Liver (tissue), 9 donors: ENCODE measurements around the gene BEAN1. TPM values are rescaled to one million over a fixed set of nuclear protein-coding genes. Genes with fewer than 3 reads are reported as not detected.

Source experiments
- DNase-seq: peaks from one replicate; pipeline ENCODE4 v3.0.0-alpha.2; 2017; ENCODE audit warnings: low spot score
- H3K27ac ChIP-seq, 2 donors: one replicate each; pipeline ENCODE4 v1.7.0; 2013; ENCODE audit warnings: inconsistent platforms in 2 of 2, low read length in 2 of 2, control low read depth in 1 of 2, low read depth in 1 of 2, mild to moderate bottlenecking in 1 of 2
- H3K27me3 ChIP-seq, 4 donors: one replicate each; pipeline versions ENCODE4 v1.6.1 to v1.7.0; 2013; ENCODE audit warnings: low read length in 3 of 4, inconsistent platforms in 1 of 4, mild to moderate bottlenecking in 1 of 4, moderate library complexity in 1 of 4; ENCODE audit not compliant: control insufficient read depth in 4 of 4, insufficient read depth in 4 of 4
- H3K36me3 ChIP-seq, 4 donors: one replicate each; pipeline versions ENCODE4 v1.6.1 to v1.7.0; 2013; ENCODE audit warnings: low read length in 3 of 4, mild to moderate bottlenecking in 3 of 4, low read depth in 1 of 4, moderate library complexity in 1 of 4; ENCODE audit not compliant: control insufficient read depth in 4 of 4, insufficient read depth in 3 of 4
- H3K4me1 ChIP-seq, 4 donors: one replicate each; pipeline versions ENCODE4 v1.6.1 to v1.7.0; 2013; ENCODE audit warnings: low read length in 3 of 4, mild to moderate bottlenecking in 3 of 4, moderate library complexity in 1 of 4; ENCODE audit not compliant: control insufficient read depth in 4 of 4, insufficient read depth in 4 of 4
- H3K4me3 ChIP-seq, 3 donors: one replicate each; pipeline versions ENCODE4 v1.6.1 to v1.7.0; 2013; ENCODE audit warnings: low read length in 3 of 3, control low read depth in 1 of 3, low read depth in 1 of 3, mild to moderate bottlenecking in 1 of 3
- H3K9ac ChIP-seq, 2 donors: one replicate each; pipeline ENCODE4 v1.7.0; 2013; ENCODE audit warnings: low read length in 2 of 2, mild to moderate bottlenecking in 2 of 2, moderate library complexity in 2 of 2, control low read depth in 1 of 2, low read depth in 1 of 2
- H3K9me3 ChIP-seq, 4 donors: one replicate each; pipeline versions ENCODE4 v1.6.1 to v1.7.0; 2013; ENCODE audit warnings: low read length in 3 of 4; ENCODE audit not compliant: control insufficient read depth in 4 of 4
- EGR1 ChIP-seq, 2 donors: IDR thresholded peaks; 2 replicates each; pipeline ENCODE4 v1.6.1; 2016 to 2018; ENCODE audit warnings: antibody characterized with exemption in 2 of 2, low read depth in 2 of 2
- FOXA1 ChIP-seq: IDR thresholded peaks from 2 replicates; pipeline ENCODE4 v1.6.1; 2016; ENCODE audit warnings: antibody characterized with exemption
- FOXA2 ChIP-seq: IDR thresholded peaks from 2 replicates; pipeline ENCODE4 v1.6.1; 2016; ENCODE audit warnings: antibody characterized with exemption
- GABPA ChIP-seq, 2 donors: IDR thresholded peaks in 1 of 2; conservative IDR thresholded peaks in 1 of 2; 2 replicates each; pipeline ENCODE4 v1.6.1; 2016; ENCODE audit warnings: antibody characterized with exemption in 2 of 2, mild to moderate bottlenecking in 1 of 2, moderate library complexity in 1 of 2
- HNF4A ChIP-seq, 2 donors: conservative IDR thresholded peaks; 2 replicates each; pipeline ENCODE4 v1.6.1; 2016; ENCODE audit warnings: antibody characterized with exemption in 2 of 2, mild to moderate bottlenecking in 2 of 2
- HNF4G ChIP-seq: IDR thresholded peaks from 2 replicates; pipeline ENCODE4 v1.6.1; 2016; ENCODE audit warnings: antibody characterized with exemption
- JUND ChIP-seq, 2 donors: IDR thresholded peaks; 2 replicates each; pipeline ENCODE4 v1.6.1; 2016; ENCODE audit warnings: antibody characterized with exemption in 2 of 2
- MAX ChIP-seq: IDR thresholded peaks from 2 replicates; pipeline ENCODE4 v1.6.1; 2016; ENCODE audit warnings: antibody characterized with exemption
- NR2F2 ChIP-seq: IDR thresholded peaks from 2 replicates; pipeline ENCODE4 v1.6.1; 2016; ENCODE audit warnings: antibody characterized with exemption
- RAD21 ChIP-seq, 2 donors: IDR thresholded peaks; 2 replicates each; pipeline ENCODE4 v1.6.1; 2016; ENCODE audit warnings: antibody characterized with exemption in 2 of 2, mild to moderate bottlenecking in 2 of 2
- RXRA ChIP-seq, 2 donors: IDR thresholded peaks; 2 replicates each; pipeline ENCODE4 v1.6.1; 2017 to 2018; ENCODE audit warnings: antibody characterized with exemption in 2 of 2, mild to moderate bottlenecking in 1 of 2
- SP1 ChIP-seq: IDR thresholded peaks from 2 replicates; pipeline ENCODE4 v1.6.1; 2018; ENCODE audit warnings: antibody characterized with exemption, mild to moderate bottlenecking
- TAF1 ChIP-seq: conservative IDR thresholded peaks from 2 replicates; pipeline ENCODE4 v1.6.1; 2016; ENCODE audit warnings: antibody characterized with exemption, mild to moderate bottlenecking
- YY1 ChIP-seq: IDR thresholded peaks from 2 replicates; pipeline ENCODE4 v1.6.1; 2016; ENCODE audit warnings: antibody characterized with exemption, mild to moderate bottlenecking
- ZBTB33 ChIP-seq: IDR thresholded peaks from 2 replicates; pipeline ENCODE4 v1.6.1; 2016; ENCODE audit warnings: antibody characterized with exemption
- WGBS: extraction: QIAGEN DNeasy Blood & Tissue Kit; methylation state at CpG from one replicate; pipeline ENCODE4 v1.1.7; 2013; 5-methylcytosine and 5-hydroxymethylcytosine counted together
- polyA plus RNA-seq, 2 donors: library from polyadenylated mRNA; stranded (reverse) in 1 of 2; unstranded in 1 of 2; fragments of 200-250 nt in 1 of 2; fragments of >200 nt in 1 of 2; fragmentation: Nextera tagmentation in 1 of 2; extraction: Ambion mirVana in 1 of 2; gene quantifications; one replicate each; pipeline versions ENCODE4 v1.2.1 to v1.2.3, GENCODE V29; 2013 to 2015
- total RNA-seq, 2 donors: library from RNA; depleted of rRNA; stranded (reverse); fragments of >200 nt; gene quantifications; one replicate each; pipeline ENCODE4 v1.2.3, GENCODE V29; 2014
- TF ChIP-seq, protein P1 (sequence below): fragments of 150-350 bp; IDR thresholded peaks from 2 replicates; pipeline ENCODE4 v1.5.1; 2017; ENCODE audit warnings: improper control_type of control experiment, low read depth, low read length; ENCODE audit not compliant: missing input control
- TF ChIP-seq, protein P2 (sequence below): IDR thresholded peaks from 2 replicates; pipeline ENCODE4 v1.6.1; 2016; ENCODE audit warnings: antibody characterized with exemption
- TF ChIP-seq, protein P3 (sequence below): IDR thresholded peaks from 2 replicates; pipeline ENCODE4 v1.6.1; 2016; ENCODE audit warnings: antibody characterized with exemption, mild to moderate bottlenecking
- donor health status: healthy.
- donor health status: healthy.
- donor health status: healthy.
- donor health status: healthy.
- donor health status: healthy.

The BEAN1 gene
- total and polyA plus RNA-seq, 4 donors, result 0.22 to 0.99 (median 0.25) TPM; not detected in 1

DNA sequence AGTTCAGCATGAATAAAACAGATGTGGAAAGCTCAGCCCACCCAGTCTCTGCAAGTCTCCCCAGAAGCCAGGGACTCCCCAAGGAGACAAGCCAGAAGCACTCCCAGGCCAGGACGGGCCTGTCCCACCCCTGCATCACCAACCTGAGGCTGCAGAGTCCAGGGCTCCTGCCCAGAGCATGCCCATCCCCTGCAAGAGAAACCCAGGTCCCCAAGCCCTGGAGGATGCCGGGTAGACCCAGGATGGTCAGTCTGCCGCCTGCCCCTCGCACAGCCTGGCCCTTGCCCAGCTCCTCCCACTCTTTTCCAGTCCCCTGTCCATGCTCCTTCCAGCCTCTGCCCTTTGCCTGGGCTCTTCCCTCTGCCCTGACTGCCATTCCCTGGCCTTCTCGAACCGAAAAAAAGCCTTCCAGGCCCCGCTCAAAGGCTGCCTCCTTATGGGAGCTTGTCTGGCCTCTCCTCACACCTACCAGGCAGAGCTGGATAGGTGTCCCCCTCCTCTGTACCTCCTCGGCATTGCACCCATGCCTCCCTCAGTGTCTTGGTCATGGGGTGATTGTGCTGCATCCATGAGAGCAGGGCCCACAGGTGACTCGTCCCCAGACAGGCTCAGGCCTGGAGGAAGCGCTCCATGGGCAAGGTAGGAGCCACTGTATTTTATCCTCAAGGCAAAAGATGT lies 44.8 kb downstream of the BEAN1 start:
- H3K9me3 ChIP-seq, result no peaks in the 10 kb centered on the region
- no peak for TF ChIP-seq ZBTB33
- TF ChIP-seq NR2F2, result no peak
- no peak for TF ChIP-seq GABPA (IDR thresholded peaks at IDR 0.05 in 1 of 2, conservative IDR thresholded peaks at IDR 0.05 in 1 of 2)
- TF ChIP-seq, protein P1, sequence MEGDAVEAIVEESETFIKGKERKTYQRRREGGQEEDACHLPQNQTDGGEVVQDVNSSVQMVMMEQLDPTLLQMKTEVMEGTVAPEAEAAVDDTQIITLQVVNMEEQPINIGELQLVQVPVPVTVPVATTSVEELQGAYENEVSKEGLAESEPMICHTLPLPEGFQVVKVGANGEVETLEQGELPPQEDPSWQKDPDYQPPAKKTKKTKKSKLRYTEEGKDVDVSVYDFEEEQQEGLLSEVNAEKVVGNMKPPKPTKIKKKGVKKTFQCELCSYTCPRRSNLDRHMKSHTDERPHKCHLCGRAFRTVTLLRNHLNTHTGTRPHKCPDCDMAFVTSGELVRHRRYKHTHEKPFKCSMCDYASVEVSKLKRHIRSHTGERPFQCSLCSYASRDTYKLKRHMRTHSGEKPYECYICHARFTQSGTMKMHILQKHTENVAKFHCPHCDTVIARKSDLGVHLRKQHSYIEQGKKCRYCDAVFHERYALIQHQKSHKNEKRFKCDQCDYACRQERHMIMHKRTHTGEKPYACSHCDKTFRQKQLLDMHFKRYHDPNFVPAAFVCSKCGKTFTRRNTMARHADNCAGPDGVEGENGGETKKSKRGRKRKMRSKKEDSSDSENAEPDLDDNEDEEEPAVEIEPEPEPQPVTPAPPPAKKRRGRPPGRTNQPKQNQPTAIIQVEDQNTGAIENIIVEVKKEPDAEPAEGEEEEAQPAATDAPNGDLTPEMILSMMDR, result no peak
- TF ChIP-seq EGR1 (IDR thresholded peaks at IDR 0.05; ENCODE audit: low read depth in 2 of 2), result no peak
- no peak for TF ChIP-seq FOXA1
- no peak for TF ChIP-seq MAX
- TF ChIP-seq, protein P2, sequence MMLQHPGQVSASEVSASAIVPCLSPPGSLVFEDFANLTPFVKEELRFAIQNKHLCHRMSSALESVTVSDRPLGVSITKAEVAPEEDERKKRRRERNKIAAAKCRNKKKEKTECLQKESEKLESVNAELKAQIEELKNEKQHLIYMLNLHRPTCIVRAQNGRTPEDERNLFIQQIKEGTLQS, result no peak
- TF ChIP-seq FOXA2, result no peak
- no peak for TF ChIP-seq RXRA (IDR thresholded peaks at IDR 0.05)
- TF ChIP-seq HNF4A (conservative IDR thresholded peaks at IDR 0.05), result no peak
- TF ChIP-seq TAF1, result no peak
- TF ChIP-seq HNF4G, result no peak
- TF ChIP-seq SP1, result no peak
- TF ChIP-seq JUND (IDR thresholded peaks at IDR 0.05), result no peak
- TF ChIP-seq YY1, result no peak
- TF ChIP-seq, protein P3, sequence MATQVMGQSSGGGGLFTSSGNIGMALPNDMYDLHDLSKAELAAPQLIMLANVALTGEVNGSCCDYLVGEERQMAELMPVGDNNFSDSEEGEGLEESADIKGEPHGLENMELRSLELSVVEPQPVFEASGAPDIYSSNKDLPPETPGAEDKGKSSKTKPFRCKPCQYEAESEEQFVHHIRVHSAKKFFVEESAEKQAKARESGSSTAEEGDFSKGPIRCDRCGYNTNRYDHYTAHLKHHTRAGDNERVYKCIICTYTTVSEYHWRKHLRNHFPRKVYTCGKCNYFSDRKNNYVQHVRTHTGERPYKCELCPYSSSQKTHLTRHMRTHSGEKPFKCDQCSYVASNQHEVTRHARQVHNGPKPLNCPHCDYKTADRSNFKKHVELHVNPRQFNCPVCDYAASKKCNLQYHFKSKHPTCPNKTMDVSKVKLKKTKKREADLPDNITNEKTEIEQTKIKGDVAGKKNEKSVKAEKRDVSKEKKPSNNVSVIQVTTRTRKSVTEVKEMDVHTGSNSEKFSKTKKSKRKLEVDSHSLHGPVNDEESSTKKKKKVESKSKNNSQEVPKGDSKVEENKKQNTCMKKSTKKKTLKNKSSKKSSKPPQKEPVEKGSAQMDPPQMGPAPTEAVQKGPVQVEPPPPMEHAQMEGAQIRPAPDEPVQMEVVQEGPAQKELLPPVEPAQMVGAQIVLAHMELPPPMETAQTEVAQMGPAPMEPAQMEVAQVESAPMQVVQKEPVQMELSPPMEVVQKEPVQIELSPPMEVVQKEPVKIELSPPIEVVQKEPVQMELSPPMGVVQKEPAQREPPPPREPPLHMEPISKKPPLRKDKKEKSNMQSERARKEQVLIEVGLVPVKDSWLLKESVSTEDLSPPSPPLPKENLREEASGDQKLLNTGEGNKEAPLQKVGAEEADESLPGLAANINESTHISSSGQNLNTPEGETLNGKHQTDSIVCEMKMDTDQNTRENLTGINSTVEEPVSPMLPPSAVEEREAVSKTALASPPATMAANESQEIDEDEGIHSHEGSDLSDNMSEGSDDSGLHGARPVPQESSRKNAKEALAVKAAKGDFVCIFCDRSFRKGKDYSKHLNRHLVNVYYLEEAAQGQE, result no peak
- TF ChIP-seq RAD21 (IDR thresholded peaks at IDR 0.05), result no peak
- H3K36me3 ChIP-seq, result no peaks in the 10 kb centered on the region
- no peak overlapping the region for H3K4me3 ChIP-seq
- DNase-seq, result no peak
- 94% methylated on average over 10 of the region's 10 CpGs for WGBS
- H3K4me1 ChIP-seq, result no peaks in the 10 kb centered on the region
- no peaks in the 10 kb centered on the region for H3K27me3 ChIP-seq
- no peak overlapping the region for H3K9ac ChIP-seq
- no peak overlapping the region for H3K27ac ChIP-seq
